Measurements from ENCODE around the gene SLC35F1.

SLC35F1 gene

DNA sequence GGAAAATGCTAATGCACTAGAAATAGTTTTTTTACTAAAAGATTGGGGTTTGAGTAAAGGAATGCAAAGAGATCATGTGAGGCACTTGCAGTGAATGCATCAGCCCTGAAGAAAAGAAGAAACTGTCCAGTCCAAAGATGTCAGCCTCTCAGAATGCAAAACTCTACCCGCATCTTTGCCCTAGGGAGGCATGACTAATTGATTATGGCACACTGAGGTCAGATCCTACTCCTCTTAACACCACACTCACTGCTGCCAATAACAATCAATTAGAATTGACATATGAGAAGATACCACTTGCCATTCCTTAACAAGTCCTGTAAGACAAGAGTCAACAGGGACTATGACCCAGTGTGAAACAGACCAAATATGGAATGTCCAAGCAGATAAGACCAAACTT, 378.7 kb downstream of the SLC35F1 start:
- DNase-seq = no peak

GRCh38 chr6:118288355-118289124, 381.5 kb downstream of the SLC35F1 start:
- DNase-seq = no peak

- DNase-seq = no peak
Observed at GRCh38 chr6:118292558-118292957, 385.5 kb downstream of the SLC35F1 start.

DNA sequence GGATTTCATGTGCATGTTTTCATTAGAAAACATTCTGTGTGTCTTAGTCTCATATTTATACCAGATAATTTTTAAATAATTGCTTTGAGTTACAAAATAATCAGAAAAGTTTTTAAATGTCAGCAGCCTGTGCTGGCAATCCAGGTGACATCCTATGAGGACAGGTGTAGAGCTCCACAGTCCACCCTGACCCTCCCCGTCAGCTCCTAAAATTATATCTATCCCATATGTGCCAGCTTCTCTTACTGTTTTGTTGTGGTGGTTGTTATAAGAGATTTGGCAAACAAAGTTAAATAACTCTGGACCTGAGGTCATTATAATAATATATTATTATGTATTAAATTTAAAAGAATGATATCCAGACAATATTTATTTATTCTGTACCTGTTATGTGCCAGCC, 387.8 kb downstream of the SLC35F1 start:
- no peak for DNase-seq

DNA sequence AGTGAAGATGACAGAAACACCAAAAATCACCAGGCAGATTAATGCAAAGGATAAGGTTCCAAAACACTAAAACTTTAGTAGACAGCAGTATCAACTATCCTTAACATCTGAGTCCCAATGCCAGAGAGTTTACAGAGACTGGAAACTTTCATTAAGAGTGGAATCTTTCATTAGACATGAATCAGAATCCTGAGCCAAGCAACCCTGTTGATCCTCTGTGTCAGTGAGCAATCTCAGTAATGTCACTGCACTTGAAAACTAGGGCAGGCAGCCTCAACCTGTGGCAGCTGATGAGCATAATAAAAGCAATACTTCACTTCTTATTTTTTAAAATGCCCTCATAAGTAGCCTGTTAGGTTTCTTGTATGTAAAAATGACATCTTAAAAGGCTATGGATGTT, 388.3 kb downstream of the SLC35F1 start:
- no peak for DNase-seq

- DNase-seq = no peak
Observed at GRCh38 chr6:118296129-118296901, 389.3 kb downstream of the SLC35F1 start.

GRCh38 chr6:118297821-118298220, 390.8 kb downstream of the SLC35F1 start:
- DNase-seq = no peak

GRCh38 chr6:118298476-118299427, 391.7 kb downstream of the SLC35F1 start:
- no peak for DNase-seq

- no peak for DNase-seq
Observed at GRCh38 chr6:118299457-118299856, 392.4 kb downstream of the SLC35F1 start.

DNA sequence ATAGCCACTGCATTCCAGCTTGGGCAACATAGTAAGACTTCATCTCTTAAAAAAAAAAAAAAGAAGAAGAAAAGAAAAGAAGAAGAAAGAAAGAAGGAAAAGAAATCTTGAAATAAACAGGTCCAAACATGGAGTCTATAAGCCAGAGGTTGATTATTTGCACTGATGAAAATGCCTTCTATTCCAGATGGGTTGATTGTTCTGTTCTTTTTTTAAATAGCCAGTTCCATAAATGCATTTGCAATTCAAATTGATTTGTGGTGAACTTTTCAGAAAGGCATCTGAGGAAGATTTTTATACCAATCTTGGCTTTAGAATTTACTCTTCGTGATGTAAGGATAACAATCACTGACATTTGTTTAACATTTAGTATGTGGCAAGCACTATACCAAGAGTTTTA, 397.3 kb downstream of the SLC35F1 start:
- no peak for DNase-seq

DNA sequence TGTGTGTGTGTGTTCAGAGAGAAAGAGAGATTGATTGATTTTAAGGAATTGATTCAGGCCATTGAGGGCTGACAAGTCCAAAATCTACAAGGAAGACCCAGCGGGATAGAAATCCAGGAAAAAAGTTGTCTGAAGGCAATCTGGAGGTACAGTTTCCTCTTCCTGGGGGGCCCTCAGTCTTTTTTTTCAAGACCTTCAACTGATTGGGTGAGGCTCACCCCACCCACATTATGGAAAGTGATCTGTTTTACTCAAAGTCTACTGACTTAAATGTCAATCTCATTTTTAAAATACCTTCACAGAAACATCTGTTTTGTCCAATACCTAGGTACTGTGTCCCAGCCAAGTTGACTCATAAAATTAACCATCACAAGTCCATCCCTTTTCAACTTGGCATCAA, 398.0 kb downstream of the SLC35F1 start:
- no peak for DNase-seq

- no peak for DNase-seq
Observed at GRCh38 chr6:118306392-118307238, 399.6 kb downstream of the SLC35F1 start.

GRCh38 chr6:118307581-118307980, 400.5 kb downstream of the SLC35F1 start:
- no peak for DNase-seq

DNA sequence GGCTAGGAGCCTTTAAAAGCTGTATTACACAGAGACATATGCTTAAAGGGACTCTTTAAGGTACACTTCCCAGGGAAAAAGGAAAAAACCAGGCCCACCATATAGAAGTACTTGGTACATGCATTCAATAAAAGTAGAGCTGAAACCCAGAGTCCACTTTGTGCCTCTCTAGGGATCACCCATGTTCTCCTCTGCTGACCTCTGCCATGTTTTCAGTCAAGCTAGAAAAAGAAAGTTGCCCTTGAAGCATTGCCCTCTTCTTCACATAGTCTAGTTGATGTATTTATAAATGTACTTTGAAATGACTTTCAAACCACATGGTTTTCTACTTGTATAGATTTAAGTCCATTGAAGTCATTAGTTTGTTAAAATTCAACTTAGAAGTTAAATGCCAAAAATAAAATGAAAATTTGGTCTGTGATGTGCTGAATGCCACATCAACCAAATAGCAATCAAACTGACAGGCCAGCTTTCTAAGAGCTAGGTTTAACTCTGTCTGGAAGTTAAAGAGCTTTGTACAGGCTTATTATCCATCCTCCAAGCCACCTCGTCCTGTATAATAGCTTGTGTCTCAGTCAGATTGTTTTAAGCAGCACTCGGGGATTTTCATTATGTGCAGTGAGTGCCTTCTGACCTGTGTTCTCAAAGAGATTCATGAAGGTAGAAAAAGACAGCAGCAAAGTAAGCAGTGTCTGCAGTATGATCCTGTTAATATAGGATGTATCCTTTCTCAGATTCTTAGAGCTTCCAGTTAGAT, 402.5 kb downstream of the SLC35F1 start:
- DNase-seq = no peak

DNA sequence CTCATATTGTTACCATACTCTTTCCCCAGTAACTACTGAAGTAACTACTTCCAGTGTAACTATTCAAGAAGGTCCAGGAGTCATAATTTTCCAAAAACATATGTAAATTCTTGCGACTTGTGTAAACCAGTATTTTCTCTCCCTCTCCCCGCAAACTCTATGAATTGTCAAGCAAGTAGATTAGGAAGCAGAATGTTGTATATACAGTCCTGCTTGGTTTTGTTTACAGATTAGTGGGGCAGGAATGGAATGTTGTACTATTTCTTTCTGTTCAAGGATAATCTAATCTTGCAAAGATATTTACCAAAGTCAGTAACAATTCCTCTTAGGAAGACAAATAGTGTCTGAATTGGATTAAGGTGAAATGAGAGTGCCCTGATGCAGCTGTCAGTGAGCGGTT, 406.1 kb downstream of the SLC35F1 start:
- DNase-seq = no peak

- no peak for DNase-seq
Observed at GRCh38 chr6:118313762-118314161, 406.7 kb downstream of the SLC35F1 start.

- DNase-seq = no peak
Observed at GRCh38 chr6:118316796-118317384, 409.8 kb downstream of the SLC35F1 start.

DNA sequence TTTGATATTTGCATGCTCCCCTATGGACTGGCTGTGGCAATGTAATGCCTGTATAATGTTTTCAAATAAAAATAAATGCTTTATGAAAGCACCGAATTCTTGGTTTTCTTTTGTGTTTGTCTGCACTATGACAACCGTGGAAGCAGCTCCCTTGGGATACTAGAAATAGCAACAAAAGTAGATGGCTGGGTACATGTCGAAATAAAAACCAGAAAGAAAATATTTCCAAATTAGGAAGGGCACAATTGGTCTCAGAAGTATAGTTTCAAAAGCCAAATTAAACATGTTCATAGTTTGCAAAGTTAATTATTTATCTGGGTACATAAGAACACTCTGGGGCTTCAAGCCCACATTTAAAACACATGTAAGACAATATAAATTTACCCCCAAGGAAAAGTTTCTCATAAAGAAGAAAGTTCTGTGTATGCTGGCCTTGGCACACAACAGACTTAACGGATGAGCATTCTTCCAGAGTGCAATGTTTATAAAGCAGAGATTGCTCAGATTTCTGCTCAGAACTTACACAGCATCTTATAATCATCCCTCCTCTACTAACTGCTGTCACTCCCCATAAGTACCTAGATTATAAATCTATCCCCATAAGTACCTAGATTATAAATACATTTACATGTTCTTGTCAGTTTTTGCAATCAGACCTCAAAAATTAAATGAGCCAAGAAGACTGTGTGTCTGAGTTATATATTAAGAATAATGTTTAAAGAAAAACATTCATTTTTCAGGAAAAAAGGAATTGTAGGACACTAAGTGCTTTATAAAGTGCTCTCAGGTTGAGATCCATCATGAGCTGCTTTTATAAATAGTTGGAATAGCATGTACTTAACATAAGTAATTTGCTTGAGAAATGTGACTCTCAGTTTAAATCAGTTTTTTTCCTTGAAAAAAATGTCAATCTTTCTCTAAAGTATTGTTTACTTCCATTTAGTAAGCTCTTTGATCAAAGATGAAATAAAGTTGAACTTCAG, 410.8 kb downstream of the SLC35F1 start:
- no peak for DNase-seq

DNA sequence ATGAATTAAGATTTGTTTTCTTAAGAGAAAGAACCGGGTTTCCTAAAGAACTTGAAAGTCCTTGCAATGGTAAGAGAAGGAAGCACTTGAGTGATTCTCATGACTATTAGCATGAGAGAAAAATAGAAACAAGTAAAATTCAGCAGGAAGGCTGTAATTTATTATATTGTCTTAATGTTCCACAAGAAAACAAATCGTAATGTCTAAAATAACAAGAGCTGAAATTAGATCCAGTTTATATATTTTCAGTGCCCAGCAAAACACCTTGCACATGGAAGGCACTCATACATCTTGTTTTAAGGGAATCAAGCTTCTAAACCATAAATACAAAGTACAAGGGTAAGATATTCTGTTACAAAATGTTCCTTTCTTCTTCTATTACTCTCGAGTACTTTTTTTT, 411.6 kb downstream of the SLC35F1 start:
- DNase-seq = no peak

DNA sequence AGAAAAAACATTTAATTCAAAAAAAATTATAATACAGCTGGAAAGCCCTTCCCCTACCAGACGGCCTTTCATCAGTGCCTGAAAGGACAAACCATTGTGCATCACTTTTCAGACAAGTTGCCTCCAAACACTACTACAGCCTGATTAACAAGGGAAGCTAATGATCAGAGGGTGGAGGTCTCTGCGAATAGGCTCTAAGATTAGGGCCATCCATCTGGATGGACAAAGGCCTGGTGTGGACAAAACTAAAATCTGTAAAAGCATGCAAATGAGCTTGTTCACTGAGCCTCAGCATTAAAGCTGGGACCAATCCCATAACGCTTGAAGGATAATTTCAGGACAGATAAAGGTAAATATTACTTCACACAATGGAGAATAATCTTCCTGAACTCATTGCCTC, 412.4 kb downstream of the SLC35F1 start:
- DNase-seq = no peak
